A673 (cell line): ENCODE results near the gene FBXL4. TPM values are rescaled to one million over a fixed set of nuclear protein-coding genes. Genes with fewer than 3 reads are reported as not detected.

Source experiments
- BruUV-seq: library from RNA; stranded (reverse); fragments of 400-500 nt; replicated peaks from 2 replicates; lab custom pipeline; 2021; lab: Mats Ljungman, UMichigan
- CTCF ChIA-PET: fragments of 300-600 bp; sonication (Branson Sonifier 250); formaldehyde crosslinking; loops from one replicate; lab custom pipeline; 2022; ENCODE audit warnings: antibody characterized with exemption; lab: Charles Lee
- POLR2A ChIA-PET: fragments of 300-600 bp; sonication (Branson Sonifier 250); formaldehyde crosslinking; loops from one replicate; lab custom pipeline; 2022; ENCODE audit warnings: antibody characterized with exemption; ENCODE audit not compliant: low non-redundant PET; lab: Charles Lee
- DNase-seq: peaks from one replicate; pipeline ENCODE4 v3.0.0-alpha.2; 2015; ENCODE audit warnings: low spot score
- H3K27ac ChIP-seq: fragments of 200-600 bp; sonication (generic); 2 replicates; pipeline ENCODE4 v1.5.1; 2016; ENCODE audit warnings: mixed run types, low read depth, mild to moderate bottlenecking, mixed read lengths, antibody characterized with exemption, low read length; ENCODE audit not compliant: poor library complexity, severe bottlenecking
- H3K27me3 ChIP-seq: fragments of 200-600 bp; sonication (generic); replicated peaks from 2 replicates; pipeline ENCODE4 v1.6.1; 2017; ENCODE audit warnings: mixed run types, low read depth, mild to moderate bottlenecking, mixed read lengths, antibody characterized with exemption, low read length; ENCODE audit not compliant: insufficient read depth, poor library complexity
- H3K36me3 ChIP-seq: fragments of 200-600 bp; sonication (generic); 2 replicates; pipeline ENCODE4 v1.6.1; 2016; ENCODE audit warnings: mixed run types, mild to moderate bottlenecking, mixed read lengths, antibody characterized with exemption, low read length; ENCODE audit not compliant: insufficient read depth, poor library complexity, severe bottlenecking
- H3K4me1 ChIP-seq: fragments of 200-600 bp; sonication (generic); 2 replicates; pipeline ENCODE4 v1.6.1; 2017; ENCODE audit warnings: mixed run types, mild to moderate bottlenecking, mixed read lengths, antibody characterized with exemption, low read length; ENCODE audit not compliant: insufficient read depth, poor library complexity, severe bottlenecking
- H3K4me3 ChIP-seq: fragments of 200-600 bp; sonication (generic); 2 replicates; pipeline ENCODE4 v1.5.1; 2016; ENCODE audit warnings: low read depth, mixed run types, mild to moderate bottlenecking, mixed read lengths, low read length; ENCODE audit not compliant: poor library complexity, severe bottlenecking
- H3K9me3 ChIP-seq: fragments of 200-600 bp; sonication (generic); 2 replicates; pipeline ENCODE4 v1.6.1; 2016; ENCODE audit warnings: mixed run types, low read depth, mild to moderate bottlenecking, mixed read lengths, antibody characterized with exemption, low read length; ENCODE audit not compliant: poor library complexity, severe bottlenecking
- CTCF ChIP-seq: fragments of 300-800, 200-600 bp; sonication (generic); conservative IDR thresholded peaks from 2 replicates; pipeline ENCODE4 v1.5.1; 2017; ENCODE audit warnings: low read depth, mild to moderate bottlenecking, antibody characterized with exemption, low read length, moderate library complexity, mixed read lengths
- EZH2 ChIP-seq: fragments of 200-600 bp; sonication (generic); IDR thresholded peaks from 2 replicates; pipeline ENCODE4 v1.6.1; 2017; ENCODE audit warnings: borderline replicate concordance, low read depth, mild to moderate bottlenecking, mixed read lengths, antibody characterized with exemption, low read length; ENCODE audit not compliant: poor library complexity, severe bottlenecking
- intact Hi-C: fragments of 100-400 bp; cut with micrococcal nuclease; formaldehyde crosslinking; loops from one replicate; pipeline ENCODE4 v1.10.0; 2022; ENCODE audit not compliant: unreplicated experiment
- total RNA-seq: library from RNA; stranded (reverse); gene quantifications from 2 replicates; pipeline ENCODE4 v1.2.3, GENCODE V29; 2021

Gene FBXL4
- total RNA-seq, 1 experiment from 2014 or later, result 13.2 TPM

- Histone ChIP-seq H3K9me3 (no peaks in the 10 kb centered on the region), H3K27me3 (no peaks in the 10 kb centered on the region), H3K4me1 (peaks cover 33% of the 10 kb centered on the region), H3K27ac (no peak overlapping the region), H3K4me3 (peak overlapping the region; percentile 91), H3K36me3 (peaks cover 6% of the 10 kb centered on the region)
- peak; percentile 45 for DNase-seq
- TF ChIP-seq CTCF, result peak; percentile 49
- TF ChIP-seq EZH2, result no peak
- ChIA-PET CTCF (no interaction called here), POLR2A (interaction anchor here (0.6 kb wide), 1 partner anchor 262 kb away, joined by 3 read pairs; no protein-coding TSS in a partner anchor)
- intact Hi-C loops, result loop anchor here (10.0 kb wide), 3 partner anchors 265 to 1375 kb away; no protein-coding TSS in a partner anchor
- no TSS peak for BruUV-seq
Observed at GRCh38 chr6:98839781-98840361, 107.9 kb downstream of the FBXL4 start.

GRCh38 chr6:98838975-98839374 is 108.8 kb downstream of the FBXL4 start:
- H3K9me3 ChIP-seq, result no peaks in the 10 kb centered on the region
- no peaks in the 10 kb centered on the region for H3K27me3 ChIP-seq
- DNase-seq, result no peak
- peak overlapping the region; percentile 91 for H3K4me3 ChIP-seq
- H3K4me1 ChIP-seq, result peaks cover 28% of the 10 kb centered on the region
- no peak for TF ChIP-seq CTCF
- H3K27ac ChIP-seq, result no peak overlapping the region
- no TSS peak for BruUV-seq
- intact Hi-C loops, result loop anchor here (10.0 kb wide), 2 partner anchors 264 to 1374 kb away; no protein-coding TSS in a partner anchor
- ChIA-PET CTCF (no interaction called here), POLR2A (no interaction called here)
- peaks cover 6% of the 10 kb centered on the region for H3K36me3 ChIP-seq

- Histone ChIP-seq H3K4me1 (peaks cover 24% of the 10 kb centered on the region), H3K27ac (no peak overlapping the region), H3K4me3 (peak overlapping the region; percentile 91), H3K9me3 (no peaks in the 10 kb centered on the region), H3K36me3 (peaks cover 6% of the 10 kb centered on the region), H3K27me3 (no peaks in the 10 kb centered on the region)
- TF ChIP-seq EZH2 (no peak), CTCF (no peak)
- BruUV-seq, result no TSS peak
- ChIA-PET CTCF (no interaction called here), POLR2A (no interaction called here)
- DNase-seq, result no peak
- intact Hi-C loops, result loop anchor here (10.0 kb wide), 2 partner anchors 263 to 1373 kb away; no protein-coding TSS in a partner anchor
Observed at GRCh38 chr6:98838032-98838431, 109.7 kb downstream of the FBXL4 start.
